GM12875 (cell line): ENCODE measurements around the gene ARVCF.

Experiments
- H3K4me3 ChIP-seq: one replicate; pipeline ENCODE4 v1.5.1; 2011; ENCODE audit warnings: low read depth, low read length, control low read depth
- CTCF ChIP-seq: IDR thresholded peaks from 2 replicates; pipeline ENCODE4 v1.5.1; 2011; ENCODE audit warnings: low read depth, mild to moderate bottlenecking, control low read depth, inconsistent platforms, low read length, moderate library complexity, borderline replicate concordance; ENCODE audit not compliant: insufficient read depth

ARVCF gene

GRCh38 chr22:20052309-20053259, 36.0 kb upstream of the ARVCF start:
- no peak overlapping the region for H3K4me3 ChIP-seq
- no peak for TF ChIP-seq CTCF

GRCh38 chr22:20051927-20052308, 35.3 kb upstream of the ARVCF start:
- no peak overlapping the region for H3K4me3 ChIP-seq
- no peak for TF ChIP-seq CTCF

GRCh38 chr22:20046730-20047129, 30.1 kb upstream of the ARVCF start:
- no peak overlapping the region for H3K4me3 ChIP-seq
- no peak for TF ChIP-seq CTCF

GRCh38 chr22:20044495-20045151, 28.0 kb upstream of the ARVCF start:
- TF ChIP-seq CTCF = no peak

GRCh38 chr22:20043997-20044342, 27.3 kb upstream of the ARVCF start:
- TF ChIP-seq CTCF = no peak
- H3K4me3 ChIP-seq = no peak overlapping the region

More at GRCh38 chr22:20044495-20045151, 28.0 kb upstream of the ARVCF start:
- no peak overlapping the region for H3K4me3 ChIP-seq

- TF ChIP-seq CTCF = no peak
- H3K4me3 ChIP-seq = no peak overlapping the region
Observed at GRCh38 chr22:20043057-20043996, 26.7 kb upstream of the ARVCF start.
